GM12864 (cell line): ENCODE results near the gene PPP1R1B.

Experiments used
- DNase-seq: peaks from one replicate; pipeline ENCODE4 v3.0.0-alpha.2; 2011; ENCODE audit warnings: low read depth
- H3K4me3 ChIP-seq: 2 replicates; pipeline ENCODE4 v1.5.1; 2011; ENCODE audit warnings: mild to moderate bottlenecking, low read depth, low read length, control low read depth
- TF ChIP-seq, protein P1 (sequence below): IDR thresholded peaks from 2 replicates; pipeline ENCODE4 v1.5.1; 2011; ENCODE audit warnings: low read depth, mild to moderate bottlenecking, moderate library complexity, low read length, control low read depth, inconsistent platforms; ENCODE audit errors: missing control alignments

PPP1R1B gene

DNA sequence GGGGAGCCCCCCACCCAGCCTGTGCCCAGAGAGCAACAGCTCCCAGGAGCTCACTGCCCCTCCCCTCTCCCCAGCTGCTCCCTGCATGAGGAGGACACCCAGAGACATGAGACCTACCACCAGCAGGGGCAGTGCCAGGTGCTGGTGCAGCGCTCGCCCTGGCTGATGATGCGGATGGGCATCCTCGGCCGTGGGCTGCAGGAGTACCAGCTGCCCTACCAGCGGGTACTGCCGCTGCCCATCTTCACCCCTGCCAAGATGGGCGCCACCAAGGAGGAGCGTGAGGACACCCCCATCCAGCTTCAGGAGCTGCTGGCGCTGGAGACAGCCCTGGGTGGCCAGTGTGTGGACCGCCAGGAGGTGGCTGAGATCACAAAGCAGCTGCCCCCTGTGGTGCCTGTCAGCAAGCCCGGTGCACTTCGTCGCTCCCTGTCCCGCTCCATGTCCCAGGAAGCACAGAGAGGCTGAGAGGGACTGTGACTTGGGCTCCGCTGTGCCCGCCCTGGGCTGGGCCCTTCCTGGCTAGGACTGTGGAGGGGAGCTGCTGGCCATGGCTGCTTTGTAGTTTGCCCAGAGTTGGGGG lies 39.0 kb downstream of the PPP1R1B start:
- no peak for DNase-seq
- TF ChIP-seq, protein P1, sequence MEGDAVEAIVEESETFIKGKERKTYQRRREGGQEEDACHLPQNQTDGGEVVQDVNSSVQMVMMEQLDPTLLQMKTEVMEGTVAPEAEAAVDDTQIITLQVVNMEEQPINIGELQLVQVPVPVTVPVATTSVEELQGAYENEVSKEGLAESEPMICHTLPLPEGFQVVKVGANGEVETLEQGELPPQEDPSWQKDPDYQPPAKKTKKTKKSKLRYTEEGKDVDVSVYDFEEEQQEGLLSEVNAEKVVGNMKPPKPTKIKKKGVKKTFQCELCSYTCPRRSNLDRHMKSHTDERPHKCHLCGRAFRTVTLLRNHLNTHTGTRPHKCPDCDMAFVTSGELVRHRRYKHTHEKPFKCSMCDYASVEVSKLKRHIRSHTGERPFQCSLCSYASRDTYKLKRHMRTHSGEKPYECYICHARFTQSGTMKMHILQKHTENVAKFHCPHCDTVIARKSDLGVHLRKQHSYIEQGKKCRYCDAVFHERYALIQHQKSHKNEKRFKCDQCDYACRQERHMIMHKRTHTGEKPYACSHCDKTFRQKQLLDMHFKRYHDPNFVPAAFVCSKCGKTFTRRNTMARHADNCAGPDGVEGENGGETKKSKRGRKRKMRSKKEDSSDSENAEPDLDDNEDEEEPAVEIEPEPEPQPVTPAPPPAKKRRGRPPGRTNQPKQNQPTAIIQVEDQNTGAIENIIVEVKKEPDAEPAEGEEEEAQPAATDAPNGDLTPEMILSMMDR, result no peak

DNA sequence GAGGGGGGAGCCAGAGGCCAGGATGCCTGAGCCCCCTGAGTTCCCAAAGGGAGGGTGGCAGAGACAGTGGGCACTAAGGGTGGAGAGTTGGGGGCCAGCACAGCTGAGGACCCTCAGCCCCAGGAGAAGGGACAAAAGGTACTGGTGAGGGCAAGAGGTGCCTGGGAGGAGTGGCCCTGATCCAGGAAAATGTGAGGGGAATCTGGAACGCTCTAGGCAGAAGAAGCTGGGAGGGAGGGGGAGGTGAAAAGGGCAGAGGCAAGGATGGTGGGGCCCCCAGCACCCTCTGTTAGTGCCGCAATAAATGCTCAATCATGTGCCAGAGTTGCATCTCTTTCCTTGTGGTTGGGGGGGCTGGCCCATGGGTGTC lies 39.5 kb downstream of the PPP1R1B start:
- TF ChIP-seq, protein P1, result no peak

More for the DNA sequence above, 39.0 kb downstream of the PPP1R1B start:
- no peak overlapping the region for H3K4me3 ChIP-seq

DNA sequence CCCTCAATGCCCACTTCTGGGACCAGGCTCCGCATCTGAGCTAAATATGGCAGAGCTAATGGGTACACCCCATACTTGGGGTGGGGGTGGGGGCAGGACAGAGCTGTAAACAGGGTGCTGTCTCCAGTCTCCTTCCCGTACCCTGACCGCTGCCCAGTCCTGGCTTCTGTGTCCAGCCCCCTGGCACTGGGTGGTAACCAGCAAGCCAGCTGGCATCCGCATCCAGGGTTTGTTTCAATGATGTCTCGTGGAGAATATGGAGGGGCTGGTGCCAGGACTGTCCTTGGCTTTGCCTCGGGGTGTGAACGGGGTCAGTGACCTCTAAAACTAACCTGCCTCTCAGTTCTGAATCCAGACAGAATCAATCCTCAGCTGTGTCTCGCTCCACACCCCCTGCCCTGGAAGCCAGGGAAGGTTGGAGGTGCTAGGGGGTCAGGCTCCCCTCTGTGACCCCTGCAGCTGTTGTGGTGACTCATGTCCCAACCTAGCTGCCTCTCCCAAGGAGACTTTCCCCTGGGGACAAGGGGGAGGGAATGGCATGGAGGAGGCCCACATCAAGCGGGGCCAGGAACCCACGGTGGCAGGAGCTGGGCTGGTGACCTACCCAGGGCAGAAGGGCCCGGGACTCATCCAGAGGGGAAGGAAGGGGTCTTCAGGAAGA lies 40.0 kb downstream of the PPP1R1B start:
- H3K4me3 ChIP-seq, result no peak overlapping the region
- no peak for DNase-seq
- TF ChIP-seq, protein P1, result no peak

More for the DNA sequence above, 39.5 kb downstream of the PPP1R1B start:
- no peak overlapping the region for H3K4me3 ChIP-seq
- no peak for DNase-seq

DNA sequence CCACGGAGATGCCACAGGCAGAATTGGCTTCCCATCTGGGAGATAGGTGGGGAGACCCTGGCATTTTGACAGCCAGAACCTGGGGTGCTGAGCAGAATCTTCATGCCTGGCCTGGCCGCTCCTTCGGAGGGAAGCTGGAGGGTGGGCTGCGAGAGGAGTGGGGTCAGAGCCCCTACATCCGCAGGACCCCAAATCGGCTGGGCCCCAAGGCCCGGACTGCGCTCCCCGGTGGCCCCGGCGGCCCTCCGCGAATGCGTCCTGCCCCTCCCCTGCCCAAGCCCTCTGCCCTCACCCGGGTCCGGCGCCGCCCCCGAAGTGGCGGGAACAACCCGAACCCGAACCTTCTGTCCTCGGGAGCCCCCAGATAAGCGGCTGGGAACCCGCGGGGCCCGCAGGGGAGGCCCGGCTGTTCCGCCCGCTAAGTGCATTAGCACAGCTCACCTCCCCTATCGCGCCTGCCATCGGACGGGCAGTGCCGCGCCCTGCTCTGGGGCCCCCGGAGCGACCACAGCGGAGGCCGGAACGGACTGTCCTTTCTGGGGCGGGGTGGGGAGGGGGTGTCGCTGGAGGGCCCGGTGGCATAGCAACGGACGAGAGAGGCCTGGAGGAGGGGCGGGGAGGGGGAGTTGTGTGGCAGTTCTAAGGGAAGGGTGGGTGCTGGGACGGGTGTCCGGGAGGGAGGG lies 40.7 kb downstream of the PPP1R1B start:
- DNase-seq, result no peak
- TF ChIP-seq, protein P1, result no peak
- no peak overlapping the region for H3K4me3 ChIP-seq

DNA sequence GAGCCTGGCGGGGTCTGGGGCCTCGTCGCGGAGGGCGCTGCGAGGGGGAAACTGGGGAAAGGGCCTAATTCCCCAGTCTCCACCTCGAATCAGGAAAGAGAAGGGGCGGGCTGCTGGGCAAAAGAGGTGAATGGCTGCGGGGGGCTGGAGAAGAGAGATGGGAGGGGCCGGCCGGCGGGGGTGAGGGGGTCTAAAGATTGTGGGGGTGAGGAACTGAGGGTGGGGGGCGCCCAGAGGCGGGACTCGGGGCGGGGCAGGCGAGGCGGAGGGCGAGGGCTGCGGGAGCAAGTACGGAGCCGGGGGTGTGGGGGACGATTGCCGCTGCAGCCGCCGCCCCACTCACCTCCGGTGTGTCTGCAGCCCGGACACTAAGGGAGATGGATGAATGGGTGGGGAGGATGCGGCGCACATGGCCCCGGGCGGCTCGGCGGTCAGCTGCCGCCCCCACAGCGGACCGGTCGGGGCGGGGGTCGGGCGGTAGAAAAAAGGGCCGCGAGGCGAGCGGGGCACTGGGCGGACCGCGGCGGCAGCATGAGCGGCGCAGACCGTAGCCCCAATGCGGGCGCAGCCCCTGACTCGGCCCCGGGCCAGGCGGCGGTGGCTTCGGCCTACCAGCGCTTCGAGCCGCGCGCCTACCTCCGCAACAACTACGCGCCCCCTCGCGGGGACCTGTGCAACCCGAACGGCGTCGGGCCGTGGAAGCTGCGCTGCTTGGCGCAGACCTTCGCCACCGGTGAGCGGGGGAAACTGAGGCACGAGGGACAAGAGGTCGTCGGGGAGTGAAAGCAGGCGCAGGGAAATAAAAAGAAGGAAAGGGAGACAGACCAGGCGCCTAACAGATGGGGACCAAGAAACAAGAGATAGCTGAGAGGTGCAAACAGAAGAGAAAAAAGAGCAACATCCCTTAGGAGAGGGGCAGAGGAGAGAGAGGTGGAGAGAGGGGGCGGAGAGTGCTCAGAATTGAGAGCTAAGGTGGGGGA lies 41.5 kb downstream of the PPP1R1B start, which contains the start of gene PNMT:
Gene PNMT, plus strand, starts transcription at position 509 of the 980 bp plus-strand sequence. Its CDS starts 23 bp downstream, at position 532.
- peak within 1 kb of the TSS; percentile 17; the same call in 1 of the 2 replicates for H3K4me3 ChIP-seq
- TF ChIP-seq, protein P1, result peak; percentile 69
- no peak for DNase-seq
